Fibroblast of skin of left biceps (primary cell): Measurements from ENCODE around the gene PRKAG2.
"Not testable (repeated sequence)": the region's sequence is repeated elsewhere in the genome, so short reads cannot be mapped to it uniquely, and the experiment has no call there.

Experiments used
- DNase-seq, 2 experiments: peaks; one replicate each; pipeline ENCODE4 v3.0.0-alpha.2; 2013; ENCODE audit warnings: low read depth in 2 of 2

The PRKAG2 gene

DNA sequence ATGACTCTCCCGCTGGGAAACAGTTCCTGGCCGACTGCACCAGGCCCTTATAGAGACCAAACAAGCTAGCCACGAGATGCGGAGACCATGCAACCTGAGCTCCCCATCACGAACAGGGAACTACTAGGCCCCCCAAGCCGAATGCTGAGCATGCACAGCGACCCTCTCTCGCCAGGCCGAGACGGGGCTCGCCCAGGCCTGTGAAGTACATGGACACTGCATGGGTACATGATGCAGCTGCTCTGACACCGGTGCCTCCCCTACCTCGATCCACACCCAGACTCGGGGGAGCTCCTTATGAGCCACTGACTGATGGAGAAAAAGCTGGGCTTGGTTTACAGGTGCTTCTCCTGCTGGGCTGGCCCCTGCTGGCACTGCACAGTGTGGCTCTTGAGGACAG, 285.0 kb downstream of the PRKAG2 start:
- DNase-seq = no peak

DNA sequence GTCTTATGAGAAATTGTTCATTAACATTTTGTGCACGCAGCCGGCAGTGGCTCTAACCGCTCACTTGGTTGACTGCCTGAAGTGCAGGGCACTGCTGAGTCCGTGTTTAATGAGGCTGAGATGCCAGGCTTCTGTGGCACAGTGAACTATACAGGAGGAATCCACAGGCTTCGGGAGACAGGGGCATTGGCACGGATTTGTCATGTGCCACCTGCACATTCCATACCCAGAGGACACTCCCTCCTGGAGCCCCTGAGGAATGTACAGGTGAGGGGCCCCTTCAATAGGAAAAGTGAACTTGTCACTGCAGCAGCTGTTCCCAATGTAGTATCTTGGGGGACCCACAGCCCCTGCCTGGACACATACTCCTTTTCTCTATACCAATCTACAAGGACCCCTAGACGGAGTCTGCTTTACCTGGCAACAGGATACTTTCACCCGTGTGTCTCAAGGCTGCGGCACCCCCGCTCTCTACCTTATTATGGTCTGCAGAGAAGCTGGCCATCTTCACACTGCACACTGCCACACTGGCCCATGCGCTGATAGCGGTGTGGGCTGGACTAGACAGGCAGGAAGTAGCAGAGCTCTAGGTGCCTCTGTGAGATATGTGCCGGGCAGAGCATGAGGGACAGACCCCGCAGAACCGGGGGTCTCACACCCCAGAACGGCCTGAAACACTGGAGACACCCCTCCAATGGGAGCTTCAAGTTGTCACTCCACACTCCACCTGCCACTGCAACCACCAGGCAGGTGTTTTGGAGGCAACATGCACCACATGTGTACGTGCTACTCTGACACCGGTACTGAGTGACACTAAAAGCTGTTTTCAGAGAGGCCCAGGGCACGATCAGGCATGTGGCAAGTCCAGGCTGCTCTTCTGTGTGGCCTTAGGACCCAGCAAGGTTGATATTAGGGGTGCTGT, 285.8 kb downstream of the PRKAG2 start:
- DNase-seq = no peak

DNA sequence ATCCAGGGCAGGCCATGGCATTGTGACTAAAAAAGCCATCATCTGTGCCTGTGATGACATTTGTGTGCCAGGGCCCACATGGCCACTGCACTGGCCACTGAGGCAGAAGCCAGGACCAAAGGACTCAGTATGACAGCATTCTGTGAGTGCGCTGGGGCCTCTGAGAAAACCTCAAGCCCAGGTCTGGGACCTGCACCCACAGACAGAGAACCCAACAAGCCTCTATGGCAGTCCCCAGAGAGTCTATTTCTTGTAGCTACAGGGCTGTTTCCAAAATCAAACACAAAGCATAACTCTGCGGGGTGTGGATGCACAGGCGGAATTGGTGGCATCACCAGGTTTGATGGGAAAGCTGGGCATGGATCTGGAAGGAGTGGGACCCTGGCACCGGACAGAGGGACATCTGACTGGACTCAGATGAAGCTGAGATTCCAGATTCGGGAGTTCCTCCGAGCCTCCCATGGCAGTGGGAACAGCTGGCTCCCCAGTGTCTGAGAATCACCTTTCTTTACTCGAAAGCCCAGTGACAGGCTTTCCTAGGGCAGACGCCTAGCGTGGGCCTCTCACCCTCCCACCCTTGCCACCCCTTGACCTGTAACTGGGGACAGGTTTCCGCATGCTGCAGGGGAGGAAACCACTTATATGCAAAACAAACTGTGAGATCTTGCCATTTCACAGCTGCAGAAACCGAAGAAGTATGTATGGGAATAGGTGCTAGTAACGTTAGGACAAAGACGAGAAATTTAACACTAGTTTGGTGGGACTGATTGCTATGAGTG, 286.7 kb downstream of the PRKAG2 start:
- DNase-seq = no peak

DNA sequence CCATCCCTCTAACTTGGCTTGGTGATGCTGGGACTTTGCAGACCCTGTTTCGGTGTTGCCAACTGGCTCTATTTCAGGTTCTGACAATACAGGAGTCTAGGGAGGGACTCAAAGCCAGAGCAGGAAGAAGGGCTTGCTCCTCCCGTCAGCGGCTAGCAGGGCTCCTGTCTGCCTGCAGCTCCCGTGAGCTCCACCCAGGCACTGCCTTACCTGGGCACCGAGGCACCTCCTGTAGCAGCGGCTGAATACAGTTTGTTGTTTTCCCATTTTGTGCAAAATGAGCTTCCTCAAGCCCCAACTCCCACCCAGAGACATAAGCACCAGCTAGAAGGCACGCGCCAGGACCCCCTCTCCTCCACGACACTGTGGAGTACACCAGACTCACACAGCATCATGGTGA, 287.9 kb downstream of the PRKAG2 start:
- no peak for DNase-seq

DNA sequence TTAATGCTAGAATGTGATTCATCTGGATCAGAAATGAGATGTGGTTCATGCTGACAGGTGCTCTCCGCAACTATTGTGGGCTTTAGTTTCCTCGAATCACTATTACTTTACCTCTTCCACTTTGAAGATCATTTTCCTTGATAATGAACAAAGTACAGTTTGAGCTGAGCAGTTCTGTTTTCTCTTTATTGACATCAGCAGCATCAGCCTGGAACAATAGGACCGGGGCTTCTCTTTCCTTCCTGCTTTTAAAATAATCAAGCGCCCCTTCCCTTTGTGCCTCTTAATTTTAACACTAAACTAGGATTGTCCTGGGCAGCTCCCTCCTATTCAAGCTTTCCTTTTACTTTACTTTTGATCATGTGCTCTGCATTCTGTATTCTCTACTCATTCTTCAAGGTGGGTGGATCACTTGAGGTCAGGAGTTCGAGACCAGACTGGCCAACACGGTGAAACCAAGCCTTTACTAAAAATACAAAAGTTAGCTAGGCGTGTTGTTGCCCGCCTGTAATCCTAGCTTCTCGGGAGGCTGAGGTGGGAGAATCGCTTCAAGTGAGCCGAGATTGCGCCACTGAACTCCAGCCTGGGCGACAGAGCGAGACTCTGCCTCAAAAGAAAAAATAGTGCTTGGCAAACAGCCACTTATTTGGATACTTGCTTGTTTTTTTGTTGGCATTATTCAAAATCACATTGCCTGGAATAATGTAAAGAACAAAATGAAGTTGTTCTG, 290.2 kb downstream of the PRKAG2 start:
- DNase-seq = no peak

DNA sequence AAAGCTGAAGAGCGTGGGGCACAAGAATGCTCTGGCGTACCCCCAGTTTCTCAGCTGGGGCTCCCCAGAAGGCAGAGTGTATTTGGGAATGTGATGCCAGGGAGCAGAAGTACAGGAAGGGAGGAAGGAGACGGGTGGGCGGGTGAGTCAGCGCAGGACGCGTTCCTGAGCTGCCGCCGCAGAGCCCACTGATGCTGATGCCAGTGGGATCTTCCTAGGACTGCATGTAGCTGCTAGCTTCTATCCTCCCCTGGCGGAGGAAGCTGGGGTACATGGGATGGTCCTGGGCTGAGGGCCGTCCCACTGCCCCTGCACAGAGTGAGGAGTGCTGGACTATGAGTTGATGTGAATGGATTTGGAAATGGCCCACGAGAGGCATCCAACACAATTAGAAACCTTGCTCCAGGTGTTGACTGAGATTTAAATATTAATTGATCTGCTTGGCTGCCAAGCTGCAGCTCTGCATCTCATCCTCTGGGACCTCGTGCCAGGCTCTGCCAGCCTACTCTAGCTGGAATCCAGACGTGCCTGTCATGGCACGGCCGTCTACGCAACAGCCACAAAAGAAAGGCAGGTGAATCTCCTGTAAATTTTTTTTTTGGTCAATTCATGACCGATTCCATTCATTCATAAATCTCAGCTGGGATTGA, 291.0 kb downstream of the PRKAG2 start:
- DNase-seq = no peak

DNA sequence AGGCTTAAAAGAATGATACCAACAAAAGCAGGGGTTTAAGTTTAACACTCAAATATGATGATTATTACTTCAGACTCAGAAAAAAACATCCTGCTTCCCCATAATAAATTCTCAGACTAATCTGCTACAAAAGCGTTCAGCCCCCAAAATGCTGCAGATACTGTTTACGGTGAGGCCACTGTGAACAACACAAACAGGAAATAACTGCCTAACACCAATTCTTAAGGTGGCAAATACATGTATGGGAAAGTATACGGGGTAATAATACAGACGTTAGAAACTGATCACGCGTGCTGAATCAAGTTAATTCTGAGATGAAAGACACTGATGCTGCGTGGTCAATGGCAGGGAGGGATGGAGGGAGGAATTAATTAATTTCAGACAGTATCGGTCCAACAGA, 295.2 kb downstream of the PRKAG2 start:
- no peak for DNase-seq

DNA sequence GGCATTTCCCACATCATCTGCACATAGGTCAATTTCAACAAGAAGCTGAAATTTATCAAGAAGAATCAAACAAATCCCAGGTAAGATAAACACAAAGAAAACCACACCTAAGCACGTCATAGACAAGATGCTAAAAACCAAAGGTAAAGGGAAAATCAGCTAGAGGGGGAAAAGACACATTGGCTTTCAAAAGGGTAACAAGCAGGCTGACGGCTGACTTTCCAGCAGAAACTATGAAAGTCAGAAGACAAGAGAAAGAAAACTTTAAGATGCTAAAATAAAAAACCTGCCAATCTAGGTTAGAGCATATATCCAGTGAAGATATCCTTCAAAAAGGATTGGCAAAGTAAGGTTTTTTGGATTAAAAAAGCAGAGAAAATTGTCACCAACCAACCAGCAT, 297.3 kb downstream of the PRKAG2 start:
- no peak for DNase-seq

DNA sequence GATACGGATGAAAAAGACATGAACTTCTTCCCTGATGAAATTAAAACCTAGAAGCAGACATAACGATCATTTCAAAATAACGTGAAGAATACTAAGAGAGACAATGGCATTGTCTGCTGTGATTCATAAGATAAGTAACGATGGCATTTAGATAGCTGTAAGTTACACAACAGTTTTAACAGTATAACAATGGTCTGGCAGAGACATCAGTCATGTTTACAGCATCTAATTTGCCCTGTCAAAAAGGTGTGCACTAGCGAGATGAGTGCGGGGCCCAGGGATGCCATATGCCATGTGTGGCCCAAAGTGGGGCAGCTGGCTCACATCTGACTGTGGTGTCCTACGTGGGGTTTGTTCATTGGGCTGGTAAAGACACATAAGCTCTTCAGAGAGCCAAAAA, 301.5 kb downstream of the PRKAG2 start:
- no peak for DNase-seq

DNA sequence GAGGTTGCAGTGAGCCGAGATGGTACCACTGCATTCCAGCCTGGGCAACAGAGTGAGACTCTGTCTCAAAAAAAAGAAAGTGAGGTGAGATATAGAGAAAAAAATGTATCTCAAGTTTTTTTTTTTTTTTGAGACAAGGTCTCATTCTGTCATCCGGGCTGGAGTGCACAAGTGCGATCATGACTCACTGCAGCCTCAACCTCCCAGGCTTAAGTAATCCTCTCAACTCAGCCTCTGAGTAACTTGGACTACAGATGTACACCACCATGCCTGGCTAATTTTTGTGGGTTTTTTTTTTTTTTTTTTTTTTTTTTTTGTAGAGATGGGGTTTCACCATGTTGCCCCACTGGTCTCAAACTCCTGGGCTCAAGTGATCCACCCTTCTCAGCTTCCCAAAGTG, 303.9 kb downstream of the PRKAG2 start:
- DNase-seq = not testable (repeated sequence)

DNA sequence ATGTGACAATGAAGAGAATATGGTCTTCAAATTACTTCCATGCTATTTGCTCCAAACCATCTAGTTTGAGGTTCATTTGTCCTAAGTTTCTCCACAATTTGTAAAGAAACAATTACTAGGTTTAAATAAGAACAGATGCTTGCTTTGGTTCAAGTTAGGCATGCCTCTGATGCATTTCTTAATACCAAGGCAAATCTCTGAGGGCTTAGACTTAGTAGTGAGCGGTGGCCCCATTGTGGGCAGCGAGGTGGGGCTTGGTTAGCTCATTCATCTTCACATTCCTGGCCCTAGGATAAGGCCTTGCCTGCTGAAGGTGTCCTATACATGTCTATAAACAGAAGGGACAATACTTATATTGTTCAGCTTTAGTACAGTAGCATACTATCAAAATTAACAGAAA, 304.8 kb downstream of the PRKAG2 start:
- DNase-seq = no peak

DNA sequence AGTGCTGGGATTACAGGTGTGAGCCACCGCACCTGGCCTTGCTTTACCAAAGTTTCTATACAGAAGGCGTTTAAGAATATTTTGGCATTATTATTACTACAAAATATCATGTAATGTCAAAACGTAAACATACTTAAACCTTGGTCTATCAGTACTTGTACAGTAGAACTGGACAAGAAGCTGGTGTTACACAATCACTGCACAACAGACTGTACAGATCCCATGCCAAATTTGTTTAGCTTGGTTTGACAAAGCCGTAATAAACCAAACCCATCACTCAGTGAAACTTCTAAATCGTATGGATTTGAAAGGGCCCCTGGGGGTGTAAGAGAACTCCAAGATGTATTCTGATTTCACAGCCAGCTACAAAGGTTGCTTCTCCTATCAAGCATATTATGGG, 305.4 kb downstream of the PRKAG2 start:
- no peak for DNase-seq

DNA sequence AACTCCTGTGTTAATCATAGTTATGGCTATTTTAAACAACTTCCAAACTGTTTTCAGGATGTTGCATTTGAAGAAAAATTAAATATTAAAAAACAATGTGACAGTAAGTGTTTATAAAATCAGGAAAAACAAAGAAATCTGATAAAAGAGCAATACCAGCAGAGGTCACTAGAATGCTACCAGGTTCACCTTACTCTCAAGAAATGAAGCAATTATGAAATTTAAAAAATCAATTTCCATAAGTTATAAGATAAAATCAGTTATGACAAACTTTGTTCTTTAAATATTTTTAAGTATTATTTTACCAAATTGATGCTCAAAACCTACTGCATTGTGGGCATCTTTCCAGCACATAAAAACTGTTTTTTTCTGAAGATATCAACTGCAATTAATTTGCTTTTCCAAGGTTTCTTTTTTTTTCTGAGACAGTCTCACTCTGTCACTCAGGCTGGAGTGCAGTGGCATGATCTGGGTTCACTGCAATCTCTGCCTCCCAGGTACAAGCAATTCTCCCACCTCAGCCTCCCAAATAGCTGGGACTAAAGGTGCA, 306.5 kb downstream of the PRKAG2 start:
- DNase-seq = no peak

DNA sequence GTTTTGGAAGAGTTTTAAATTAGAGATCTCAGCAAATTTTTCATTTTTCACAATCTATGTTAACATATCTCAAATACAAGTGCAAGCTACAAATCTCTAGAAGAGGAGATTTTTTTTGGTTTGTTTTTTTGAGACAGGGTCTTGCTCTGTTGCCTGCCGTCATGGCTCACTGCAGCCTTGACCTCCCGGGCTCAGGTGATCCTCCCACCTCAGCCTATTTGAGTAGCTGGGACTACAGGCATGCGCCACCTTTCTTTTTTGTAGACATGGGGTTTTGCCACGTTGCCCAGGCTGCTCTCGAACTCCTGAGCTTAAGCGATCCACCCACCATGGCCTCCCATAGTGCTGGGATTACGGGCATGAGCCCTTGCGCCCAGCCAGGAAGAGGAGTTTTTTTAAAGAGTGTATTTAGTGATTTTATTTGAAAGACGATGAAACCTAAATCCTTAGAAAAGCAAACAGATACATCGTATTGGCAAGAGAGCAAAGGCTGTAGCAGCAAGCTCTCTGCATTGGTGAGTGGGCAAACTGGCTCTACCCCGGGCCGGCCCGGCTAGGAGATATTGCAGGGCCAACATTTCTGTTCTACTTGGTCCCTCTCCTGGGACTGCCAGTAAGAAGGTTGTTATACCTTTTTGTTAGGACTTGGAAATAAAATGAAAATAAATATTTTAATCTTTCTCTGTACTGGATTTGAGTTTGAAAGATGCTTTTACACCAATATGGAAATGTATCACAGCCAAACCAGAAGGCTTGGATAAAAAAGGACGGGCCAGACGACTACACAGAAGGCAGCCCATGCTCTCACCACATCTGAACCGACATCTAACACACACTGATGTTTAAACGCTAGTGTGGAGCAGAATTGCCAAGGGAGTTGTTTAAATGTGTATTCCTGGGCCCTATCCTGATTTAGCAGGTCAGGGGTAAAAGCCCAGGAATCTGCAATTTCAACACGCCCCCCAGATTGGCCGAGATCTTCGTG, 307.7 kb downstream of the PRKAG2 start:
- DNase-seq = no peak

DNA sequence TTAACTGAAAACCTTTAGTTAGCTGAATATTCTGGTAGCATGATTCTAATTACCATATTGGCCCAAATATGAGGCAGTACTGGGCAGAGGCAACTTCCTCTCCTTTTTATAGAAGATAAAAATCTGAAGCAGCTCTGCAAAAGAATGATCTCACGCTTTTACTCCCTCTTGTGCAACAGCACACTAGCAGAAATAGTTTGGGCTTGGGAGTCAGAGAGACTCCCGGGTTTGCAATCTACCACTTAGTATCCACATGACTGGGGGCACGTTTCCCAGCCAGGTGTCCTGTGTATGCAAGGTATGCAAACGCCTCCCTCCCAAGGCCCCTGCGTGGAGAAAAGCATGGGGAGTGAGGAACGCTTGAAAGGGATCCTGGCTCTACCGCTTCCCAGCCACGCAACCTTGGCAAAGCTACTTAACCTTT, 310.0 kb downstream of the PRKAG2 start:
- DNase-seq = peak in 1 of 2 experiments; percentile 30

DNA sequence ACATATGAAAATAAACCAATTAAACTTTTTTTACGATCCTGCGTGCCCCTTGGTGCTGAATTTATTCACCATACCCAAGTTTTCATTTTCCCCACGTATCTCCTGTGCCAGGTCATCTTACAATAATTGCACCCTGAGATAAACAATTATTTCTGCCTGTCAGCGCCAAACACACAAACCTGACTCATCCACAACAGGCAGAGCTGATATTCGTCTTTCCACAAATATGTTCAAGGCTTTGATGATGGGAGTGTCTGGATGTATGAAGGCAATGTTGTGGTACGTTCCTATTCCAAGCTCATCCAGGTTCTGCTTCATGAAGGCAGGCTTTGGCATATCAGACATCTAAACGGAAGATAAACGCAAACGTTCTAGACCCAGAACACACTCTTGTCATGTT, 311.4 kb downstream of the PRKAG2 start:
- DNase-seq = no peak

DNA sequence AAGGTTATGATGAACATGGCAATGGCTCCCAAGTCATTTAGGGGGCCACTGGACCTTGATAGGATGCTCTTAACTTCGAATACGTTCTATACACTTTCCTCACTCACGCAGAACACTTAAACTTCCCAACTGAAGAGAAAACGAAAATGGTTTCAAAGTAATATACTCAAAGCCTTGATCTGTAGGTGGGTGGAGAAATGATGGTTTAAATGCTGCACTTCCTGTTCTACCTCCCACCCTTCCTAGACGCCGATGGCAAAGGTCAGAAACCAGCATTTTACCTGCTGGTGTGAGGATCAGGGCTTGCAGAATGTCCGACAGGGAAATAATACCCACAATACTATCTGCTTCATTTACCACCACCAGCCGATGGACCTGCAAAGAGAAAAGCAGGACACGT, 316.7 kb downstream of the PRKAG2 start:
- no peak for DNase-seq

DNA sequence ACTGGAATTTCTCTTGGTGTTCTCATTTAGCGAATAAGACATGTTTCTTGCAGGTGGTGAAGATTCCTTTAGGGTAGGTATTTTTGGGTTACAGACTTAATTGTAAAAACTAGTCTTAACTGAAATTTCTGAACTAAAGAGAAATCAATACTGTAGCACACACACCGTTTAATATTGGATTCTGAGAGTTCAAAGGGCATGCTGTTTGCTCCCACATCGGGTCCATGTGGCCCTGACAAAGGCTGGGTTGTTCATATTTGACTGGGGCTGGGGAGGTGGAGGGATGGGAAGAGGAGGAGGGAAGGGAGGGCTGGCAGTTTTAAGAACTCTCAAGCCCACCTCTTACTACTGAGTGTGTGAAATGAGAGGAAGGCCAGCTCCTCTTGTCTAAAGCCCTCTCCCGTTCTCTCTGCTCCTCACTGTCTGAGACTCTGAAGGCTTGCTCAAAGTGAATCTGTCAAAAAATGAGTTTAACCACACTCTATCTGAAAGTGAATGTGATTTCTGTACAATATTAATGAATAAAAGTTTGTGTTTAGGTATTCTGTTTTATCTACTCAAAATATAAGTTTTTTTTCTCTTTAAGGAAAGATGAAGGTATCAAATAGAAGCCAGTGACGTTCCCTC, 317.2 kb downstream of the PRKAG2 start:
- no peak for DNase-seq

DNA sequence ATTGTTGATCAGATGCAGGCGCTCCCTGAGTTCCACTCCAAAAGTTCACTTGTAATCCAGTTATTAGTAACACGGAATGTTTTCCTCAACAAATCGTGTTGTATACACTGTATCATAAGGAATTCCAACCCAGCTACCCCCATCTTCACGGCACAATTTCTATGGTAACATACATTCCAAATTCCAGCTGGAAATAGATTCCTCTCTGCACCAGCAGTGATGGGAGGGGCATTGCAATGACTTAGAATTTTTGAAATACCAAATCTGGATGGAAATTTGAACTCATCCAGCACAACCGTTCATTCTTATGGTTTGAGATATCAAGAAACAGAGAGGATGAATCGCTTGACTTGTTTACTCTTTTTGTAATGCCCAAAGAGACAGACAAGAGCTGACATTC, 318.3 kb downstream of the PRKAG2 start:
- DNase-seq = peak; percentile 77

DNA sequence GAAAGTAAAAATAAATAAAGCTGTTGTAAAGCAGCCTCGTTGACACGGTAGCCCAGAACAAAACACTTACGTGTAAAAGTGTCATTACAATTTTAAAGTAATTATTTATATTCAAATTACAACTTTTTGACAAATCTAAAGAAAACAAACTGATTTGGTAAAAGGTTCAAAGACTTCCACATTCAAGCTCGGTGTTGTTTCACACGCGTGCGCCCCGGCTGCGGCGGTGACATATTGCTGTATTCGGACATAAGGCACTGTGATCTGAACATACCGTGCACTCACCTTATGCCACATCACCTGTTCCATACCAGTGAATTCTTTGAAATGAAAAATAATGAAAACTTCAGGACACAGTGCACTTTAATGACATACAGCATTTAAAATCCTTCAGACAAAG, 320.3 kb downstream of the PRKAG2 start:
- no peak for DNase-seq
